CD4-positive, alpha-beta T cell treated with Interleukin-15 for 1 hour (primary cell): ENCODE measurements around the gene TRIM71.
"Not testable (repeated sequence)": the region's sequence is repeated elsewhere in the genome, so short reads cannot be mapped to it uniquely, and the experiment has no call there.

Source experiments
- DNase-seq: peaks from one replicate; pipeline ENCODE4 v3.0.0-alpha.2; 2020

TRIM71 gene

GRCh38 chr3:32820430-32820829 is 2.6 kb downstream of the TRIM71 start:
- no peak for DNase-seq

GRCh38 chr3:32820971-32821685 is 3.3 kb downstream of the TRIM71 start:
- no peak for DNase-seq

GRCh38 chr3:32821686-32822296 is 4.0 kb downstream of the TRIM71 start:
- DNase-seq = no peak

GRCh38 chr3:32822609-32823498 is 5.1 kb downstream of the TRIM71 start:
- DNase-seq = no peak

GRCh38 chr3:32823641-32824184 is 5.9 kb downstream of the TRIM71 start:
- not testable (repeated sequence) for DNase-seq

GRCh38 chr3:32825601-32826375 is 8.0 kb downstream of the TRIM71 start:
- DNase-seq = no peak

- no peak for DNase-seq
Observed at GRCh38 chr3:32831062-32831461, 13.3 kb downstream of the TRIM71 start.

- no peak for DNase-seq
Observed at GRCh38 chr3:32831791-32832190, 14.0 kb downstream of the TRIM71 start.

- no peak for DNase-seq
Observed at GRCh38 chr3:32832193-32832592, 14.4 kb downstream of the TRIM71 start.

GRCh38 chr3:32835049-32835371 is 17.2 kb downstream of the TRIM71 start:
- no peak for DNase-seq

GRCh38 chr3:32835961-32836360 is 18.2 kb downstream of the TRIM71 start:
- DNase-seq = no peak

- DNase-seq = no peak
Observed at GRCh38 chr3:32836601-32837000, 18.8 kb downstream of the TRIM71 start.

- DNase-seq = no peak
Observed at GRCh38 chr3:32837366-32837765, 19.6 kb downstream of the TRIM71 start.

- DNase-seq = no peak
Observed at GRCh38 chr3:32837789-32838188, 20.0 kb downstream of the TRIM71 start.

- no peak for DNase-seq
Observed at GRCh38 chr3:32839714-32840085, 21.9 kb downstream of the TRIM71 start.

- DNase-seq = no peak
Observed at GRCh38 chr3:32840086-32840841, 22.5 kb downstream of the TRIM71 start.

GRCh38 chr3:32841341-32841740 is 23.5 kb downstream of the TRIM71 start:
- DNase-seq = no peak

GRCh38 chr3:32841867-32842470 is 24.2 kb downstream of the TRIM71 start:
- no peak for DNase-seq

GRCh38 chr3:32842531-32842931 is 24.7 kb downstream of the TRIM71 start:
- DNase-seq = no peak

- no peak for DNase-seq
Observed at GRCh38 chr3:32842987-32843386, 25.2 kb downstream of the TRIM71 start.

GRCh38 chr3:32843510-32844321 is 25.9 kb downstream of the TRIM71 start:
- no peak for DNase-seq
